ENCODE results near the gene PLCB1. TPM values are rescaled to one million over a fixed set of nuclear protein-coding genes. Genes with fewer than 3 reads are reported as not detected.

PLCB1 gene
- total RNA-seq, 1 donor from 2014 or later, result 10.7 TPM

- Mint-ChIP-seq H3K4me3 (ENCODE audit: unreplicated experiment) (no peak overlapping the region), H3K27me3 (ENCODE audit: low read depth, unreplicated experiment) (no peaks in the 10 kb centered on the region), H3K27ac (ENCODE audit: unreplicated experiment) (no peak overlapping the region), H3K9me3 (ENCODE audit: unreplicated experiment) (no peaks in the 10 kb centered on the region), H3K36me3 (ENCODE audit: low read depth, unreplicated experiment) (peaks cover 5% of the 10 kb centered on the region), H3K4me1 (ENCODE audit: low read depth, unreplicated experiment) (no peaks in the 10 kb centered on the region)
- Histone ChIP-seq H3K4me3 (ENCODE audit: insufficient read depth, low read depth, low read length) (no peak overlapping the region), H3K9ac (ENCODE audit: low read length) (no peak overlapping the region), H3K36me3 (ENCODE audit: insufficient read depth, low read length) (no peaks in the 10 kb centered on the region), H3K27me3 (ENCODE audit: insufficient read depth, low read length) (no peaks in the 10 kb centered on the region), H4K20me1 (ENCODE audit: insufficient read depth, low read length) (no peaks in the 10 kb centered on the region), H2AFZ (ENCODE audit: low read depth, low read length) (no peak overlapping the region), H3K9me3 (ENCODE audit: insufficient read depth, low read depth, low read length) (no peaks in the 10 kb centered on the region), H3K27ac (ENCODE audit: low read depth, low read length) (no peak overlapping the region), H3K4me2 (ENCODE audit: low read length) (no peak overlapping the region), H3K4me1 (ENCODE audit: insufficient read depth, low read length) (no peaks in the 10 kb centered on the region), H3K79me2 (ENCODE audit: insufficient read depth, low read length) (no peaks in the 10 kb centered on the region)
- TF ChIP-seq CTCF (IDR thresholded peaks at IDR 0.05; ENCODE audit: insufficient read depth, low read depth, low read length) (no peak), EZH2 (IDR thresholded peaks at IDR 0.05; ENCODE audit: insufficient read depth, low read length) (no peak)
- FAIRE-seq (no peak), DNase-seq (ENCODE audit: low read depth) (no peak)
Measured at GRCh38 chr20:8673116-8673515, 541.0 kb downstream of the PLCB1 start.

GRCh38 chr20:8675896-8676295, 543.8 kb downstream of the PLCB1 start:
- H4K20me1 ChIP-seq (ENCODE audit: insufficient read depth, low read length), result no peaks in the 10 kb centered on the region
- peaks cover 5% of the 10 kb centered on the region for H3K36me3 Mint-ChIP-seq (ENCODE audit: low read depth, unreplicated experiment)
- no peaks in the 10 kb centered on the region for H3K27me3 ChIP-seq (ENCODE audit: insufficient read depth, low read length)
- no peaks in the 10 kb centered on the region for H3K4me1 Mint-ChIP-seq (ENCODE audit: low read depth, unreplicated experiment)
- no peaks in the 10 kb centered on the region for H3K27me3 Mint-ChIP-seq (ENCODE audit: low read depth, unreplicated experiment)
- no peak for TF ChIP-seq CTCF (IDR thresholded peaks at IDR 0.05; ENCODE audit: insufficient read depth, low read depth, low read length)
- TF ChIP-seq EZH2 (IDR thresholded peaks at IDR 0.05; ENCODE audit: insufficient read depth, low read length), result no peak
- H3K9me3 ChIP-seq (ENCODE audit: insufficient read depth, low read depth, low read length), result no peaks in the 10 kb centered on the region
- no peak overlapping the region for H3K9ac ChIP-seq (ENCODE audit: low read length)
- H3K4me2 ChIP-seq (ENCODE audit: low read length), result no peak overlapping the region
- H3K36me3 ChIP-seq (ENCODE audit: insufficient read depth, low read length), result no peaks in the 10 kb centered on the region
- H2AFZ ChIP-seq (ENCODE audit: low read depth, low read length), result no peak overlapping the region
- no peak overlapping the region for H3K4me3 ChIP-seq (ENCODE audit: insufficient read depth, low read depth, low read length)
- H3K27ac ChIP-seq (ENCODE audit: low read depth, low read length), result no peak overlapping the region
- H3K4me3 Mint-ChIP-seq (ENCODE audit: unreplicated experiment), result no peak overlapping the region
- H3K79me2 ChIP-seq (ENCODE audit: insufficient read depth, low read length), result no peaks in the 10 kb centered on the region
- H3K9me3 Mint-ChIP-seq (ENCODE audit: unreplicated experiment), result no peaks in the 10 kb centered on the region
- DNase-seq (ENCODE audit: low read depth), result no peak
- no peaks in the 10 kb centered on the region for H3K4me1 ChIP-seq (ENCODE audit: insufficient read depth, low read length)
- no peak for FAIRE-seq
- H3K27ac Mint-ChIP-seq (ENCODE audit: unreplicated experiment), result no peak overlapping the region

- no peaks in the 10 kb centered on the region for H4K20me1 ChIP-seq (ENCODE audit: insufficient read depth, low read length)
- H2AFZ ChIP-seq (ENCODE audit: low read depth, low read length), result no peak overlapping the region
- H3K27me3 Mint-ChIP-seq (ENCODE audit: low read depth, unreplicated experiment), result no peaks in the 10 kb centered on the region
- H3K27me3 ChIP-seq (ENCODE audit: insufficient read depth, low read length), result no peaks in the 10 kb centered on the region
- FAIRE-seq, result no peak
- no peak overlapping the region for H3K4me3 Mint-ChIP-seq (ENCODE audit: unreplicated experiment)
- H3K4me2 ChIP-seq (ENCODE audit: low read length), result peak overlapping the region; percentile 7
- no peak overlapping the region for H3K27ac Mint-ChIP-seq (ENCODE audit: unreplicated experiment)
- DNase-seq (ENCODE audit: low read depth), result peak; percentile 15
- H3K4me1 Mint-ChIP-seq (ENCODE audit: low read depth, unreplicated experiment), result no peaks in the 10 kb centered on the region
- H3K27ac ChIP-seq (ENCODE audit: low read depth, low read length), result no peak overlapping the region
- no peaks in the 10 kb centered on the region for H3K36me3 ChIP-seq (ENCODE audit: insufficient read depth, low read length)
- no peaks in the 10 kb centered on the region for H3K79me2 ChIP-seq (ENCODE audit: insufficient read depth, low read length)
- TF ChIP-seq CTCF (IDR thresholded peaks at IDR 0.05; ENCODE audit: insufficient read depth, low read depth, low read length), result no peak
- no peak overlapping the region for H3K4me3 ChIP-seq (ENCODE audit: insufficient read depth, low read depth, low read length)
- H3K4me1 ChIP-seq (ENCODE audit: insufficient read depth, low read length), result no peaks in the 10 kb centered on the region
- H3K36me3 Mint-ChIP-seq (ENCODE audit: low read depth, unreplicated experiment), result peaks cover 5% of the 10 kb centered on the region
- H3K9me3 Mint-ChIP-seq (ENCODE audit: unreplicated experiment), result no peaks in the 10 kb centered on the region
- H3K9ac ChIP-seq (ENCODE audit: low read length), result no peak overlapping the region
- H3K9me3 ChIP-seq (ENCODE audit: insufficient read depth, low read depth, low read length), result no peaks in the 10 kb centered on the region
Measured at GRCh38 chr20:8678098-8678776, 546.2 kb downstream of the PLCB1 start.

Measured in astrocyte (in vitro differentiated cells and primary cell).